ENCODE results near the gene BMP10.

BMP10 gene

GRCh38 chr2:68889500-68889899, 18.3 kb upstream of the BMP10 start:
- no peak for DNase-seq

DNA sequence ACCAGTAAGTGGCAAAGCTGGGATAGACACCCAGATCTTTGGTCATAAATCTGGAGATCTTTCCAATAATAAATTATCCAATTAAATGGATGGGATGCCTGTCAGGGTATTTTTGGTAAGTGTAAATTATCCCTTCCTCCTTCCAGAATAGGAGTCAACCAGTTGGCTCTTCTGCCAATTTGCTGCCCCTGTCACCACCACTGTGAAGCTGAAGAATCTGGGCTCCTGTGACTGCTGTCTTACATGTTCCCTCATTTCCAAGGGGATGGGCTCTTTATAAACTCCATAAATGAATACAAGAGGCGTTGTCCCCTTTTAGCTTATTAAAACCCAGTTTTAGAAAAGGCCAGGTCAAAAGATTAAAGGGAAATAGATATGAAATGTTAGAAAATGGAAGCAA, 17.8 kb upstream of the BMP10 start:
- DNase-seq: no peak

GRCh38 chr2:68888038-68888704, 17.0 kb upstream of the BMP10 start:
- no peak for DNase-seq

GRCh38 chr2:68885811-68886075, 14.5 kb upstream of the BMP10 start:
- no peak for DNase-seq

- DNase-seq: no peak
Measured at GRCh38 chr2:68885074-68885810, 14.0 kb upstream of the BMP10 start.

DNA sequence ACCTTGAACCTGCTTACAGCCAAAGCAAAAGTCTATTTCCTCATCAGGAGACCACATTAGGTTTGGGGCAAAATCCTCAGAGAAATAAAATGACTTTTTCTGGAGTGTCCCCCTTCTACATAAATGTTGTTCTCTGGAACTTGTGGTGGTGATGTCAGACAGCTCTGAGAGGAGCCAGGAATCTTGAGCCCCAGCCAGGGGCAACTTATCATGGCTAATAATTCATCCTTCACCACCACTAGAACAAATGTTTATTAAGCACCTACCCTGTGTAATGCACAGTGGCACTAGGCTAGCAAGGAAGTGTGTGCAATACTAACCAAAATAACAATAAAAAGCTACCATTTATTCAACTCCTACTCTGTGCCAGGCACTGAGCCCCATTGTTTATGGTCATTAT, 9.0 kb upstream of the BMP10 start:
- no peak for DNase-seq

GRCh38 chr2:68879296-68879695, 8.1 kb upstream of the BMP10 start:
- DNase-seq: no peak

DNA sequence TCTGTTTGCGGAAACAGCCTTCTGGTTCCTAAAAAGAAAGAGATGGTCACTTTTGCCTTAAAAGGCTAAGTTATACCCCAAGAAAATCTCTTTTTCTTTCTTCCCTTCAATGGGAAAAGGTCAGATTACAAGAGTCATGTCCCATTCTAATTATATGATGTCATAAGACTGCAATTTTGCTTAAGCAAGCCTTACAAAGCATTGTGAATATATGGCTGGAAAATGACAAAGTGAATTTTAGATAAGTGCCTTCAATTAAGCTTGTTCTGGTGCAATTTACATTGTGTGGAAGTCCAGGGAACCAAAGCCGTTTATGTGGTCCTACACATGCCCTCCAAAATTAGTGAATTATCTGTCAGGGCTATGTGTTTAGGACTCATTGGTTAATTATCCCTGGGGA, 7.6 kb upstream of the BMP10 start:
- no peak for DNase-seq

DNA sequence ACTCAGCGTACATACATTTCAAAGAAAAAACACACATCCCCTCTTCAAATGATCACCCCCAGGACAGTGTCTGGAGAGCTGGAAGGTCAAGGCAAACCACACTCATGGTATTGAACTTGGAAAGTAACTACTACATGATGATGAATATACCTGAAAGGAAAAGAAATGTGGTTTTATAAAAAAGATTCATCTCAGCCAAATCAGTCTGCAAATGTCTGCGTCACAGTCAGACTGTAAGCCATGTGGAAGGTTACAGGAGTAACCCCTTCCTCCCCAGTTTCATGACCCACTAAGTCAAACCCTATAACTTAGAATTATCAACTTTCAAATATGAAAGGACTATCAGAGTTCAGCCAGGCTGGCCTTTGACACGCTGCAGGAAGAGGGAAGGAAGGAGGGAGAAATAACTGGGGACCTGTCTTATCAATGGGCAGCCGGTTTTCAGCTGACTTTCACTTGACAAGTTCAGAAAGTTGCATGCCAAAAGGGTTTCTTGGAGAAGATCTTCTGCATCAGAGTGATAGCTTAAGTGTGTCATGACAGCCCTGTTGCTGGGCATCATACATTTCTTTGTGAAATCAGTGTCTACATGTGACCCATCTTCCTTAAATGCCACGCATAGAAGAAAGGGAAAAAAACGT, 7.0 kb upstream of the BMP10 start:
- DNase-seq: no peak

DNA sequence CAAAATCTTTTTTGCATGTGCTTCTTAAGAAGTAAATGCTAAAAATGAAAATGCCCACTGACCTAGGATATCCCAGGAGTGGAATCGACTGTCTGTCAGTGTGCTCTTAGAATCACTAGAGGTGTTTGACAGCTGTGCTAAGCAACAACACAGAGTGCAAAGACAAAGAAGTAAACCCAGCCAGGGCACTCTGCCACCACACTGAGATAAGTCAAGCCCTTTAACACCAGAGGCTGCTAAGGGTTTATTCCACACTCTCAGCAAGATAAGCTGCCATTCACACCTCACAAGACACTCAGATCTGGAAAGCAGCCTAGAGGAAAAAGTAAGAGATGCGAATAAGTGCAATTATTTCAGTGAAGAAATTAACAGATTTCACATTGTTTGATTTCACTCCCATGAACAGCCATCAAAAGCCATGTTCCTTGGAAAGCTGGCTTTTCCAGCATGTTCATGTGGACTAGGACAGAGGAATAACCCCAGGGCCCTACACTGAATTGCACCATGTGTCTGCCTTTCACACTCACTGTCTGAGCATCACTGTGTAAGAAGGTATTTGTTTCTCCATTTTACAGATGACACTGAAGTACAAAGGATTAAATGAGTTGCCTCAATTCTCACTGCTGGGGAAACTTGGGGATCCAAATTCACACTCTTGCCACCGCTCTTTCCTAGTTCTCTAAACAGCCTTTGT, 6.0 kb upstream of the BMP10 start:
- DNase-seq: no peak

DNA sequence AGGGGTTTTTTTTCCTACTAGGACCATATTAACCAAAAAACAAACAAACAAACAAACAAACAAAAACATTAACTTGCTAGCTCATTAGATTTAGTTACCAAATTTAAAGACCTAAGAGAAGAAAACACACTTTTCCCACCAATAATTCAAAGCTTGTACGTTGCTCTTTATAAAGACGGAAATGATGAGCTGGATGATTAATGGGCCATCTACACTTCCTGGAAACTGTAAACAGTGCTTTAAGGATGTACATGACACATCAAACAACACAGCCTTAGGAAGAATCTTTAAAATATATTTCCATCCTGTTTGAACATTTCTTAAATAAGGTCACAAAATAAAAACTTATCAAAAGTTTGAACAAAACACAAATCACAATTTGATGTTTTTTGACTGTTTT, 982 bp downstream of the BMP10 start:
- DNase-seq: no peak

DNA sequence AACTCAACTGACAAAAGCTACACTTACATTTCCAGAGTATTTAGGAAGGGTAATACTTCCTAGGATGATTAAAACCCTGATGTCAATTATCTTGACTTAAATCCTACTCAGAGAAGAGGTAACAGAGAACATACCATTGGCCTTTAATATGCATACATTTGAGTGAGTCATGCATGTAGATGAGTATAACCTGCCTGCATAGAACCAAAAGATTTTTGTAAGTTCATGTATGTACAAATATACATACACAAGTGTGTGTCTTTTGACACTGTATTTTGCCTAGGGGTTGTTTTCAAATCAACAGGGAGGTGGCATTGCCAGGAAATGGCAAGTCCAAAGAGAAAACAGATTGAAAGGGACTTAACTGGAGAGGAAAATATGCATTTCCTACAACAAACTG, 6.1 kb downstream of the BMP10 start:
- DNase-seq: no peak

GRCh38 chr2:68863996-68864395, 7.2 kb downstream of the BMP10 start:
- DNase-seq: no peak

DNA sequence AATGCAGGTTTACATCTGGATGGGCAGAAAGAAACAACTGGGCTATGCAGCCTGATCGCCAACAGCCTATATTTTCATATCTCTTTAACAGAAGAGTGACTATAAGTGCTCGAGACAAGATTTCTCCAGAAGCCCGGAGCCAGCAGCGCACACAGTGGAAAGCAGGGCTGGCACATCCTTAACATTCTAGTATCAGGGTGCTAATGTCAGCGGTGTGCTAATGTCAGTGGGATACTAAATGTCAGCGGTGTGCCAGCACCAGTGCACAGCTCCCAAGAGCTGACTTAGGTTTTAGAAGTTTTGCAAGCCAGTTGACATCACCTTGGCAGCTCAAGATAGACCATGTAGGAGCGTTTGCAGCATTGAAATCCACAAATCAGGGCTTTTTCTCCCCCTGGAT, 8.3 kb downstream of the BMP10 start:
- DNase-seq: no peak

DNA sequence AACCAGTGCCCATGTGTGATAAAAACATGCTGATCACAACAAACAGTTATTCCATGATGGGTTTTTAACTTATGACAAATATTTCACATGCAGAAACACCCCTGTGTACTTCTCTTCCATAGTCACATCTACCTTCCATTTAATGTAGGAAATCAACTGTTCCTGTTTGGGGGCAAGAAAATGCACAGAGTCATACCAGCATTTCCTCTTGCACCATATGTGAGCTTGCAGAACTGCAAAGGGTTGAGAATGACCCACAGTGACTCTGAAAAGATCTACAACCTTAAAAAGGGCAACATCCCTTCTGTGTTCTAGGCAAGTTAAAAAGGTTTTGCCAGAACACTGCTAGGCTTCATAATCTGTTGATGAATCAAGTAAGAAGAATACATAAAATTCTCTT, 9.9 kb downstream of the BMP10 start:
- DNase-seq: no peak

DNA sequence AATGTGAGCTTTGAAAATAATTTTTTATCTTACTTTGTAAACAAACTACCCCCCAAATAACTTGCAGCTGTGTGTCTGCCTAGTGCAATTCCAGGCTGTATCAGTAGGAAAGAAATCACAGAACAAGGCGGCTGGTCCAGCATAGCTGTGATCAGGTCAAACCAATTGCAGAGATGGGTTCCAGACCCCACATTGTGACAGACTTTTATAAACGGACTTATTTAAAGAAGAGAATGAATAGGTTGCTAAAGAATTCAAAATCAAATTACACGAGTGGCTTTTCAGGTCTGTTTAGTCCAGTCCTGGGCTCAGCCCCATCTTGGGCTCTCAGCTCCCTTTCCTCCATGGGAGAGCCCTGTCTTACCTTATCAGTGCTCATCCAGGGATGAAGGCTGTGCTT, 11.1 kb downstream of the BMP10 start:
- DNase-seq: no peak

GRCh38 chr2:68857855-68858456, 13.2 kb downstream of the BMP10 start:
- DNase-seq: no peak

DNA sequence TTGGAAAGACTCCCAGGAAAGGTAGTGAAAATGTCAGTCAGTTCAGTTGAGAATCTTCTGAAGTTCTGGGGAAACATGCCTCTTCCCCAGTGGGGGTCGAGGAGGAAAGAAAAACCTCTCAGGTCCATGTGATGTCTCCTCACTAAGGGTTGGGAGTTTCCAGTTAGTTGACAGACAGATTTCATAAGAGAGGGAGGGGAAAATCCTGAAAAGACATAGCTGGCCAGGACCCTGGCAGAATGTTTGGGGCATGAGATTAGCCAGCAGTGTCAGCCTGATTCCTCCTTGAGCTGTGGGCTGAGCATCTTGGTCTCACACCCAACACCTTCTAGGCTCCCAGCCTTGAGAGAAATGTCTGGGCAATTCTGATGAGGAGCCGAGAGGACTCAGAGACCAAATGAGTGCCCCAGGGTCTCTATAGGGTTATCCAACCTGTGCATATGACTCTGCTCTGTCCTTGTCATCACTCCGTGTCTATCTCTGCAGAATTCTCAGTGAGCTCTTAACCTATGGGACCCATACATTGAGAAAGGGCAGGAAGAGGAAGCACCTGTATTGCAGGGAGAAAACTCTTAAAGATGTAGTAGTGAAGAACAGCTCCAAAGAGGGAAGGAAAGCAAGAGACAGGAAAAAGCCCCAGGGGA, 13.9 kb downstream of the BMP10 start:
- DNase-seq: no peak

GRCh38 chr2:68855550-68855949, 15.6 kb downstream of the BMP10 start:
- DNase-seq: no peak

GRCh38 chr2:68854476-68854875, 16.7 kb downstream of the BMP10 start:
- no peak for DNase-seq

DNA sequence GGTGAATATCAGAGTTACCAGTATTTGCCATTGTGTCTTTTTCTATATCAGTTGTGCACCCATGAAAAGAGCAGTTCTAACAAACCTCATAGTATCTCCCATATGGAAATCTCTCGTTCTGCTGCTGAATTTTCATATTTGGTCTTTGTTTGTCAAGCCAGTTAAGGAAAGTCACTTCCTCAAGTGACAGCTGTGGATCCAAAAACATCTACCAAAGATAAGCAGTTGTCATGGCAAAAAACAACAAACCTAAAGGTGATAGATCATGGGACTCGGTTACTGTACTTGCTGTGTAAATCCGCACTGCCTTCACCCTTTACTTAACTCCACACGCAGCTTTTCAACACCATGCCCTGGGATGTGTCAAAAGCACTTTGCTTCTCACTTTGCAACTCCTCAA, 17.3 kb downstream of the BMP10 start:
- DNase-seq: no peak

DNA sequence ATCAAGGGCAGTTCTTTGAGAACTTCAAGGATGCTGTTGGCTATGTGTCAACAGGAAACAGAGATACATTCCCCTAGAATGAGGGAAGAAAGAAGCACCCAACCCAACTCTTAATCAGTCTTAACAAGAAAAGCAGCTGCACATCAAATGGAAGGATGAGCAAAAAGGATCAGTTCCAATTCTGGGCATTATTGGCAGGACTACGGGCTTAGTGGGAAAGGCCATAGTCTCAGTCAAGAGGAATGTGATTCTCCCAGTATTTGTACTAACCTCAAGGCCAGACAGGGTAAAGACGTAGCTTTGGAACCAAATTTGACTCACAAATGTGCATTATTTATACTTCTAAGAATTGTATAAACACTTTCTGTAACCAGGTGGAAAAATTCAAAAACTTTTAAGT, 18.2 kb downstream of the BMP10 start:
- no peak for DNase-seq

DNA sequence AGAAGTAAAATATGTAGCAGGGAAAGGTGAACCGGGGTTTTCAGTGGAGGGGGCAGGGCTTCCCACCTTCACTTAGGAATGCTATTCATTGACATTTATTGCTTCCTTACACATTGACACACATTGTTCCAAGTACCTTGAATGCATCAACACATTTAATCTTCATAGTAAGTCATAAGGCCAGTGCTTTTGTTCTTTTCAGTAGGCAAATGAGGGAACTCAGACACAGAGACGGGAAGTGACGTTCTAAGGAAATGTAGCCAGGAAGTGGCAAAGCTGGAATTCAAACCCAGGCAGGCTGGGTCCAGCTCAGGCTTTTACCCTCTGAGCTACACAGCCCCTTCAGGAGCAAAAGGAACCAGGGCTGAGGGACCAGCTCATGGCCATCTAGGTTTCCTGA, 20.7 kb downstream of the BMP10 start:
- no peak for DNase-seq
